Left renal cortex interstitium (tissue), 4 donors: ENCODE measurements around the gene P2RY12. TPM values are rescaled to one million over a fixed set of nuclear protein-coding genes. Genes with fewer than 3 reads are reported as not detected.

ENCODE experiments used
- DNase-seq, 4 donors: peaks; one replicate each; pipeline ENCODE4 v3.0.0-alpha.2; 2013; ENCODE audit warnings: low read depth in 4 of 4, low spot score in 2 of 4, missing footprints in 1 of 4
- polyA plus RNA-seq, 4 donors: library from polyadenylated mRNA; unstranded; fragments of 120-200 nt; gene quantifications; one replicate each; pipeline ENCODE4 v1.2.1, GENCODE V29; 2013; ENCODE audit not compliant: insufficient read length in 4 of 4

Gene P2RY12
- polyA plus RNA-seq, 4 donors, result 0.49 to 1.2 (median 1.1) TPM

DNA sequence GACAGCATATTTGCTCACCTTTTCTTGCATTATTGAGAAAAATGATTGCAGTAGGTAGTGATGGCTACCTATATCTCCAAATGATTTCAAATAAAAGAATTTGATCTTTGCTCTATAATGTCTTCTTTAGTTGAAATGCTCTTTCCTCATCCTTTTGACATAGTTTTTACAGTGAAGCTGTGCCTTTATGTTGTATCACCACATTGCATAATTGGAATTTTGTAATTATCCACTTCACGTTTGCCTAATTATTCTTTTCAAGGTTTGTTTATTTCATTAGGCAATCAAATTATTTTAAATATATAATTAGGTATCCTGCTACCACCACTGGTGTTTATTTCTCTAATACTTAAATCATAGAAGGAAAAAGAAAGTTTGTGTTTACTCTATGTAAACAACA is 33.9 kb downstream of the P2RY12 start:
- DNase-seq, result no peak

DNA sequence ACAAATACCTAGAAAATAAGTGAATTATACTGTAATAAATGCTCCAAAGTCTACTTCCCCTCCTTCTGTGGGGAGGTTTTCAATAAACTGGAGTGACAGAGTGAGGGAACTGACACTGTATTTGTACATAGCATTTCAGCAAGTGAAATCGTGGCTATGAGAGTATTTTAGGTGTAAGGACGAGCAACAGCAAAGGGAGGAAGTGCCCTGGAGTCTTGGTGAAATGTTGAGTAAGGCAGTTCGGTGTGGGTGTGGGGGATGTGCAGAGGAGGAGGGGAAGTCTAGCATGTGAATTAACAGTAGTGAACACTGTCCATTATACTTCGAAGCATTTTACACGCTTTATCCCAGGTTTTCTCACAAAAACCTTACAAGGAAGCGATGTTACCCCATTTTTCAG is 37.1 kb downstream of the P2RY12 start:
- DNase-seq, result no peak

DNA sequence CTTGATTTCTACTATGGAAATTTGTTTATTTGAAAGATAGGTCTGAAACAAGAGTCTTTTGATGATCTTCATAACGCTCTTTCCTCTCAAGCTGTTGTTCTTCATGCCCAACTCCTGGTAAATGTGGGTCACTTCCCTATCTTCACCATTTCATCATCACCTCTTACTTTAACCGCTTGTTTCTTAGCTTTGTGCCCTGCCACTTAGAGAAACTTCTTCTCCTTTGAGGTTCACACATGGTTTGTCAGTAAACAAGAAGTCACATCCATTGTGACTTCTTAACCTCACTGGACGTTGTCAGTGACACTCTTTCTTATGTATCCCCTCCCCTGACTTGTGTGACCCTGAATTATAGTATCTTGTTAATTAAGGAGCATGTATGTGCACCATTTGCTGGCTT is 38.3 kb downstream of the P2RY12 start:
- DNase-seq, result no peak

DNA sequence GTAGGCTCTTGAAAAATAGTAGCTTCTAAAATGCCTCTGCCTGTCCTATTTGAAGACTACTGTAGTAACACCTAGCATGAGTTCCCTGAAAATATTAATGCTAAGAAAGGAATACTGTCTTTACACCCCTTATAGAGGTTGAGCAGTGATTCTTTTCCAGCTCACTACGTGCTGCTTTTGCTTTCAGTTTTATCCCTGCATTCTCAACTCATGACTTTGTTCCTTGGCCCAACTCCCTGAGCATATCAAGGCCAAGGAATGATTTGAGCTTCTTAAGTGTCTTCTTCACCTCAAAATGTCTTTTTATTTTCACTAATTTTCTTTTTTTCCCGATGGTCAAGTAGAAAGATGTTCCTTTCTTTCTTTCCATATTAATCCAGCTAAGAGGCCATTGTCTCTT is 38.7 kb downstream of the P2RY12 start:
- DNase-seq, result no peak

GRCh38 chr3:151331696-151332095 is 52.9 kb downstream of the P2RY12 start:
- DNase-seq, result no peak

- no peak for DNase-seq
Observed at GRCh38 chr3:151330899-151331298, 53.7 kb downstream of the P2RY12 start.

GRCh38 chr3:151330379-151330778 is 54.2 kb downstream of the P2RY12 start:
- no peak for DNase-seq

DNA sequence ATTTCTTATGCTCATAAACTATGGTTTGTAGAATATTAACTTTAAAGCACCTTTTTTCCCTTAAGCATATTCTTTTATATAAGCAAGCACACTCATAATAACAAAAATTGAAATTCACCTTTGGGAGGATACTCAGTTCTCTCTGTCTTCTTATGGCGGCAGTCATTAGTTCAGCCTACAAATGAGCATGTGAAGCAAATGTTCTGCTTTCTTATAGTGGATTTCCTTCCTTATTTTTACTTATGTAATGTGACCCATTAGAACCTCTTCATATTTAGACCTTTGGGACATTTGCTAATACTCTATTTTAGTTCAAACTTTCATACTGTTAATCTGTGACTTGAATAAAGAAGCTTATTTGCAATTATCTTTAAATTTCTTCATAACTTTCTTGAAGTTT is 55.2 kb downstream of the P2RY12 start, which contains the start of gene P2RY13:
TSS of gene P2RY13 (minus strand) at position 187 of the 400 bp plus-strand sequence. CDS start at position 166, 21 bp downstream.
- no peak for DNase-seq

- no peak for DNase-seq
Observed at GRCh38 chr3:151328298-151328995, 56.1 kb downstream of the P2RY12 start.

DNA sequence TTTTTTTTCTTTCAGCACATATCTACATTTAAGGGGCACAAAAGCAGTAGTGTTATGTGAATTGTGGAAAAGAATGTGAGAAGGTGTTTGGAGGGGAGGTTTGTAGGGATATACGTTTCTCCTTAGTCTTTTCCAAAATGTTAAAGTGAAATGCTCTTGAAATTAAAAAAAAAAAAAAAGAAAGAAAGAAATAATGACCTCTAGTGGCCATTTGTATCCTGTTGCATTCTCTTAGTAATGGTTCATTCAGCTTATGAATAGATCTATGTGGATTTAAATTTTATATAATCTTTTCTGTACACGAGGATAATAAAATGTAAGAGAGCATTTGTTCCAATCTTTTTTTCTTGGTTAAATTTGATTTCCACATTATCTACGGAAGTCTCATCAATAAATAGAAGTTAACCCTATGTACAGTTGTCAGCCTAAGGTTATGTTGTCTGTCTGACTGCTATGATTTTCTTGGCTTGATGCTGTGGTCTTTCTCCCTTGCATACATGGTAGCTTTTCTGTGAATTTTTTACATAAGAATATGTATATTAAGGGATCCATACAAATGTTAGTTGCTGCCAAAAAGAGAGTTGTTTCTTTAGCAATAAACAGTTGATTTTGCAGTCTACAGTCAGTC is 56.9 kb downstream of the P2RY12 start:
- DNase-seq, result peak in 1 of 4 donors; percentile 13

DNA sequence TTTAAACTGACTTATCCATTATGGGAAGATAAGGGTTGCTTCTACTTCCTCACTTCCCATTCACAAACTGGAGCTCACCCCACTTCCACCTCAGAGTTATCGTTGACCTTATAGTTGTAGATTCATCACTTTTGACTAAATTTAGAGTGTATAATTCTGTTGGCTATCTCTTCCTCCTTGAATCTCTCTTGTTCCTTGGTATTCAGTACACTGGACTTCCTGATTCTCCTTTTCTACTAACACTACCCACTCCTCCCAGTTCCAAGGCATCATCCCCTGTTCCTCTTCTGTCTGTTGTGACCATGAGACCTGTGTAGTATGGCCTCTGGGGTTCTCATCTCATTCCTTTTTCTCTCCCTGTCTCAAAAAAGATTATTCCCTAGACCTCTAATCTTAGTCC is 62.0 kb downstream of the P2RY12 start:
- DNase-seq, result no peak

DNA sequence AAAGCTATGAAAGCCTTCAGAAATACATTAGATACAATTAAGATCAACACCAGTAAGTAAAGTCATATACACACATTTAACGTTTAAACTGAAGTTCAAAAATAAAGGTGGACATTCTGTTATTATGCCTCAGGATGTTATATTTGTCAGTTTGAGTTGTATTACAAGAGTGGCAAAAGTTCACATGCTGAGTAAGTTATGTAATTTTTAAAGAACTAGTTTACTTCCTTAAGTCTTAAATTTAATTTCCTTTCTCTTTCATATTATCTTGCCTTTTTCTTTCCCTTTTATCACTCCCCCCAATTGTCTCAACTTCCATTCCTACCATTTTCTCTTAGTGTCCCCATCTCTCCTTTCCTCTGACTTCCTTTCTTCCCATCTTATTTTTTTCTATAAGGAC is 63.0 kb downstream of the P2RY12 start:
- DNase-seq, result no peak

- DNase-seq, result no peak
Observed at GRCh38 chr3:151320131-151320530, 64.4 kb downstream of the P2RY12 start.

GRCh38 chr3:151319628-151320027 is 64.9 kb downstream of the P2RY12 start:
- DNase-seq, result no peak

GRCh38 chr3:151318991-151319390 is 65.6 kb downstream of the P2RY12 start:
- DNase-seq, result no peak

GRCh38 chr3:151318313-151318712 is 66.2 kb downstream of the P2RY12 start:
- no peak for DNase-seq

- DNase-seq, result no peak
Observed at GRCh38 chr3:151316267-151316991, 68.1 kb downstream of the P2RY12 start, which contains the start of gene GPR87. Gene GPR87 (minus strand): TSS chr3:151316820. CDS start chr3:151300100, 16,720 bp downstream.

- no peak for DNase-seq
Observed at GRCh38 chr3:151315846-151316245, 68.7 kb downstream of the P2RY12 start.

DNA sequence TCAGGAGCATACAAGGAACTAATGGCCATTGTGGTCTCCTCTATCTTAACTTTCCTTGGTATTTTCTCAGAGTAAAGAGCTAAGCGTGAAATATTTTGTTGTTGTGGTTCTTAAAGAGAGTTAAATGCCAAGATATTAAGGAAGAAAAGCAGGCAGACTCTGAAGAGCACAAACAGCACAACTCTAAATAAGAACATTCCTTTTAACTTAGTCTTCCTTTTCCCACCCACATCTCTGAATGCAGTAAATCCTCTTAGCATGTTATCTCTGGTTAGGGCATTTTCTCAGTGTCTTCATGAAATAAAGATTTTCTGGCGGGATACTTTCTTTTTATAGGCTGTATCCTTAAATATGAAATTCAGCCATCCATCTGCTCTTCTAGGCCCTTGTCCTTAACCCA is 69.4 kb downstream of the P2RY12 start:
- no peak for DNase-seq

DNA sequence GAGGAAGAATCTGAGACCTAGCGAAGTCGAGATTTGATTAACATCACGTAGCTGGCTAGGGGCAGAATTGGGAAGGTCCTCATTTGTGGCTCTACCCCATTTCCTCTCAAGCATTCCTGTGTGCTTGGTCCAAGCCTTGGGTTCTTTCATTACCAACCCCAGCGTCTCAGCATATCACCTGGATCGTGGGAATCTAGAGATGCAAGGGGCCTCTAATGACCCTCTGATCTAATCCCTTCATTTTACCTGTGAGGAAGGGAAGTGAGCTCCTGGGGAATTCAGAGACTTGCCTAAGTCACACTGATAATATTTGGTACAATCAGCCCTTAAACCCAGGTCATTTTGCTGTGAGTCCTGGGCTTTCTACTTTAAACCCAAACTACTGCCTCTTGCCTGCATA is 70.0 kb downstream of the P2RY12 start:
- no peak for DNase-seq

DNA sequence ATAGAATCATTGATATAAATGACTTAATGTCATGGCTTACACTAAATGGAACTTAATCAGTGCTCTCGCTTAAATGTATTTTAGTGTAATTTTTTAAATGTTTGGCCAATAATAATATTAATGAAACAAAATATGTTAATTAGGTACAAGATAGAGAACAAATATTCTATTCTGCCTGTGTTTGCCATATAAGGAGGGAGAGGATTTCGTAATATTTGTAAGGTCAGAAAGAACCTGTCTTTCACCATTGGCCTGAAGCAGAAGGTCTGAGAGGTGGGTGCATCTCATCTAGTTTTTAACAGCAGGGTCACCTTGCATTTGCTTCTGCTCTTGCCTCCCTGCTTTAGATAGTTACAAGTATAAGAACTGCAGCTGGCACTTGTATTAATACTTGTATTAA is 70.4 kb downstream of the P2RY12 start:
- no peak for DNase-seq

DNA sequence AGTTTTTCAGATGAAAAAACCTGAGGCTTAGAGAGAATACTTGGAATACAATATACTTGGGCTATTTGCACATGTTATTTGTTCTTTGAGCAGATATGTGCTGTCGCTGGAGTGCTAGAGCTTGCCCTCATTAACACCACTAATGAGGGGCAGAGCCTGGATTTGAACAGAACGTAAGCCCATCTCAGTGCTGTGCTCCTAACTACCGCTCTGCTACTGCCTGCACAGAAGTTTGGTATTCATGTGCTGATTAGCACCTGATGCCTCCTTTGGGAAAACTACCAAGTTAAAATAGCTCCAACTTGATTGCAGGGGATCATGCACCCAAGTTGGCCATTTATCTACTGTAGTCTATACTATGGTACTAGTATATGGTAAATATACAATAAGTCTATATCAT is 71.6 kb downstream of the P2RY12 start:
- DNase-seq, result no peak
